Thoracic aorta (tissue), 2 donors: ENCODE results near the gene RUVBL1. TPM values are rescaled to one million over a fixed set of nuclear protein-coding genes. Genes with fewer than 3 reads are reported as not detected.

Source experiments
- ATAC-seq: fragments of 150-250 bp; one replicate; pipeline ENCODE4 v1.8.0; 2017; ENCODE audit warnings: low read depth; ENCODE audit not compliant: insufficient number of reproducible peaks, low FRiP score
- DNase-seq: peaks from one replicate; pipeline ENCODE4 v3.0.0-alpha.2; 2020; ENCODE audit warnings: low spot score
- H3K27ac ChIP-seq, 2 donors: fragments of 200-600 bp; sonication (generic); 1 replicate in 1 of 2; 2 replicates in 1 of 2; pipeline ENCODE4 v1.5.1; 2016; ENCODE audit warnings: mild to moderate bottlenecking in 2 of 2, moderate library complexity in 2 of 2
- H3K27me3 ChIP-seq: fragments of 200-600 bp; sonication (generic); replicated peaks from 2 replicates; pipeline ENCODE4 v1.6.0; 2016; ENCODE audit warnings: mild to moderate bottlenecking; ENCODE audit not compliant: insufficient read depth
- H3K36me3 ChIP-seq: fragments of 200-600 bp; sonication (generic); one replicate; pipeline ENCODE4 v1.5.1; 2016
- H3K4me1 ChIP-seq, 2 donors: fragments of 200-600 bp; sonication (generic); 1 replicate in 1 of 2; 2 replicates in 1 of 2; pipeline versions ENCODE4 v1.5.1 to v1.6.0; 2016; ENCODE audit warnings: low read depth in 2 of 2, mild to moderate bottlenecking in 1 of 2; ENCODE audit not compliant: control insufficient read depth in 1 of 2
- H3K4me3 ChIP-seq: fragments of 200-600 bp; sonication (generic); 2 replicates; pipeline ENCODE4 v1.5.1; 2016; ENCODE audit warnings: mild to moderate bottlenecking
- H3K9me3 ChIP-seq: fragments of 200-600 bp; sonication (generic); 2 replicates; pipeline ENCODE4 v1.5.1; 2016
- total RNA-seq, 2 donors: library from RNA; depleted of rRNA; stranded (reverse); fragments of >200 nt; gene quantifications; one replicate each; pipeline versions ENCODE4 v1.1.0 to v1.2.3, GENCODE V29; 2016
- TF ChIP-seq, protein P1 (sequence below): fragments of 200-600 bp; sonication (generic); IDR thresholded peaks from one replicate; pipeline ENCODE4 v1.5.1; 2019; ENCODE audit warnings: antibody characterized with exemption

Gene RUVBL1
- total RNA-seq, 2 donors from 2014 or later, result 14.1 to 18.6 TPM

GRCh38 chr3:128067489-128067888, 56.1 kb downstream of the RUVBL1 start:
- TF ChIP-seq, protein P1, sequence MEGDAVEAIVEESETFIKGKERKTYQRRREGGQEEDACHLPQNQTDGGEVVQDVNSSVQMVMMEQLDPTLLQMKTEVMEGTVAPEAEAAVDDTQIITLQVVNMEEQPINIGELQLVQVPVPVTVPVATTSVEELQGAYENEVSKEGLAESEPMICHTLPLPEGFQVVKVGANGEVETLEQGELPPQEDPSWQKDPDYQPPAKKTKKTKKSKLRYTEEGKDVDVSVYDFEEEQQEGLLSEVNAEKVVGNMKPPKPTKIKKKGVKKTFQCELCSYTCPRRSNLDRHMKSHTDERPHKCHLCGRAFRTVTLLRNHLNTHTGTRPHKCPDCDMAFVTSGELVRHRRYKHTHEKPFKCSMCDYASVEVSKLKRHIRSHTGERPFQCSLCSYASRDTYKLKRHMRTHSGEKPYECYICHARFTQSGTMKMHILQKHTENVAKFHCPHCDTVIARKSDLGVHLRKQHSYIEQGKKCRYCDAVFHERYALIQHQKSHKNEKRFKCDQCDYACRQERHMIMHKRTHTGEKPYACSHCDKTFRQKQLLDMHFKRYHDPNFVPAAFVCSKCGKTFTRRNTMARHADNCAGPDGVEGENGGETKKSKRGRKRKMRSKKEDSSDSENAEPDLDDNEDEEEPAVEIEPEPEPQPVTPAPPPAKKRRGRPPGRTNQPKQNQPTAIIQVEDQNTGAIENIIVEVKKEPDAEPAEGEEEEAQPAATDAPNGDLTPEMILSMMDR, result no peak
- Histone ChIP-seq H3K36me3 (peaks cover 81% of the 10 kb centered on the region), H3K9me3 (no peaks in the 10 kb centered on the region), H3K27me3 (no peaks in the 10 kb centered on the region), H3K4me1 (no peaks in the 10 kb centered on the region), H3K4me3 (no peak overlapping the region), H3K27ac (no peak overlapping the region)
- no peak for ATAC-seq
- no peak for DNase-seq

DNA sequence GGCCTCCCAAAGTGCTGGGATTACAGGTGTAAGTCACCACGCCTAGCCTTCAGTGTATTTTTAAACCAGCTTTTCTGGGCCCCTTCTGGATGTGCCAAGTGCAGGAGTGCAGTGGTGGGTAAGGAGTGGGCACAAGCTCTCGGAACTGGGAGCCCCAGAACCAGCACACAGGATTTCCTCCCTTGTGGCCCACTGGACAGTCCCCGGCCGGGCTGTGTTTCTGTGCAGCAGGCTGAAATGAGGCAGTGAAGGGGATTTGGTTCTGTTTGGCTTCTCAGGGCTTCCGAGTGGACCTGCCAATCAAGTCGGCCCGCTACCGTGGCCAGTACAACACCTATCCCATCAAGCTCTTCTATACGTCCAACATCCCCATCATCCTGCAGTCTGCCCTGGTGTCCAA, 56.9 kb downstream of the RUVBL1 start:
- DNase-seq, result no peak
- Histone ChIP-seq H3K27me3 (no peaks in the 10 kb centered on the region), H3K36me3 (peaks cover 89% of the 10 kb centered on the region), H3K4me1 (peaks cover 0 to 2% of the 10 kb centered on the region in 2 donors), H3K4me3 (no peak overlapping the region), H3K9me3 (no peaks in the 10 kb centered on the region), H3K27ac (no peak overlapping the region)
- TF ChIP-seq, protein P1, result no peak
- no peak for ATAC-seq

DNA sequence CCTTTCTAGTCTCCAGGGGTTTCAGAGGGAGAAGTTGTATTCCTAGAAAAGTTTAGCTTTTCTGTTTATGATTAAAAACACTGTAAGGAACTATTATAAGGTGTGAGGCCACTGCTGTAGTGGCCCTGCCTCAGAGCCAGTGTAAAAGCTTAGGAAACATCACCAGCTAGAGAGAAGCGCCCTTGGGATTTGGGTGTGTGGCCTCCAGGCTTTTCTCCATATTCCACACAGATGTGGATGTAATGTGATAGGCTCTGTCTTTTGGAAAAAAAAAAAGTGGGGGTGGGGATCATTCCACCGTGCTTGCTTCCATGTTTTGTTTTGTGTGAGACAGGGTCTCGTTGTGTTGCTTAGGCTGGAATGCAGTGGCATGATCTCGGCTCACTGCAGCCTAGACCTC, 57.5 kb downstream of the RUVBL1 start:
- peaks cover 0 to 4% of the 10 kb centered on the region in 2 donors for H3K4me1 ChIP-seq
- peaks cover 91% of the 10 kb centered on the region for H3K36me3 ChIP-seq
- no peak overlapping the region for H3K4me3 ChIP-seq
- no peaks in the 10 kb centered on the region for H3K27me3 ChIP-seq
- no peak overlapping the region for H3K27ac ChIP-seq
- ATAC-seq, result no peak
- TF ChIP-seq, protein P1, result no peak
- H3K9me3 ChIP-seq, result no peaks in the 10 kb centered on the region
- DNase-seq, result no peak

- H3K36me3 ChIP-seq, result peaks cover 91% of the 10 kb centered on the region
- DNase-seq (no peak), ATAC-seq (no peak)
- no peak overlapping the region for H3K4me3 ChIP-seq
- TF ChIP-seq, protein P1, result no peak
- peaks cover 0 to 4% of the 10 kb centered on the region in 2 donors for H3K4me1 ChIP-seq
- H3K9me3 ChIP-seq, result no peaks in the 10 kb centered on the region
- no peak overlapping the region for H3K27ac ChIP-seq
- no peaks in the 10 kb centered on the region for H3K27me3 ChIP-seq
Observed at GRCh38 chr3:128064962-128065361, 58.6 kb downstream of the RUVBL1 start.

DNA sequence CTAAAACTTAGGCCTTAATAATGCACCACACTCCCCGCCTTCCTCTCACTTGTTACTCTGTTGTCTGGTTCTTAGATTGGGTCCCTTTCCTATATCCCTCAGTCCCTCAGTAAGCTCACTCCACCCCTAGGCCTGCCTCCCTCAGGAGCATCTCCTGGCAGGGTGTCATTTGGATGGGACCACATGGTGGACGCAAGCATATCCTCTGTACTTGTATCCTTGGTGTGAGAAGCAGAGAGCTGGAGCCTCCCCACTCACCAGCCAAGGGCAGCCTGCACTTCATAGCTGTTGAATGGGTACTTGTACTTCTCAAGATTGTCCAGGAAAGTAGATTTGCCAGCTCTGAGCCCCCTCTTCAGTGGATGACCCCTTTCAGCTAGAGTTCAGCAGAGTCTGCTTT, 59.7 kb downstream of the RUVBL1 start:
- H3K27ac ChIP-seq, result no peak overlapping the region
- TF ChIP-seq, protein P1, result no peak
- ATAC-seq (no peak), DNase-seq (no peak)
- H3K27me3 ChIP-seq, result no peaks in the 10 kb centered on the region
- peaks cover 92% of the 10 kb centered on the region for H3K36me3 ChIP-seq
- H3K4me3 ChIP-seq, result no peak overlapping the region
- no peaks in the 10 kb centered on the region for H3K9me3 ChIP-seq
- peaks cover 0 to 4% of the 10 kb centered on the region in 2 donors for H3K4me1 ChIP-seq
